K562 (cell line): Measurements from ENCODE around the gene MRPS18B. TPM values are rescaled to one million over a fixed set of nuclear protein-coding genes. Genes with fewer than 3 reads are reported as not detected.

Experiments used
- ATF2 ChIP-seq: sonication (generic); formaldehyde crosslinking; IDR thresholded peaks from 2 replicates; pipeline ENCODE4 v1.8.1; 2022; ENCODE audit warnings: missing genetic modification reagents
- CCNT2 ChIP-seq: IDR thresholded peaks from 2 replicates; pipeline ENCODE4 v1.6.1; 2011; ENCODE audit warnings: borderline replicate concordance, low read depth, mild to moderate bottlenecking, moderate library complexity, mixed read lengths, low read length; ENCODE audit not compliant: insufficient read length; ENCODE audit errors: extremely low read depth
- CLOCK ChIP-seq: fragments of 250-450 bp; sonication (Bioruptor Pico); IDR thresholded peaks from 2 replicates; pipeline ENCODE4 v1.4.0; 2020; ENCODE audit warnings: mild to moderate bottlenecking, moderate library complexity, borderline replicate concordance
- DLX4 ChIP-seq: fragments of 250-450 bp; sonication (Bioruptor Pico); IDR thresholded peaks from 2 replicates; pipeline ENCODE4 v1.6.1; 2021; ENCODE audit warnings: mild to moderate bottlenecking
- ELF4 ChIP-seq: fragments of 450-650 bp; formaldehyde crosslinking; IDR thresholded peaks from 2 replicates; pipeline ENCODE4 v1.4.0; 2022; ENCODE audit warnings: missing genetic modification characterization
- ETS2 ChIP-seq: IDR thresholded peaks from 2 replicates; pipeline ENCODE4 v1.6.1; 2016; ENCODE audit warnings: borderline replicate concordance, missing genetic modification characterization, mild to moderate bottlenecking, moderate library complexity, missing compliant biosample characterization; ENCODE audit not compliant: poor library complexity, severe bottlenecking
- GTF2A2 ChIP-seq: IDR thresholded peaks from 2 replicates; pipeline ENCODE4 v1.6.1; 2016; ENCODE audit warnings: mild to moderate bottlenecking, missing genetic modification characterization, missing compliant biosample characterization
- HDAC1 ChIP-seq, 2 experiments: fragments of 450-650 bp; IDR thresholded peaks; 2 replicates each; pipeline ENCODE4 v1.6.1; 2016 to 2017; ENCODE audit warnings: inconsistent platforms in 1 of 2, mild to moderate bottlenecking in 1 of 2, moderate library complexity in 1 of 2
- HOXB6 ChIP-seq: fragments of 250-450 bp; sonication (Bioruptor Pico); IDR thresholded peaks from 2 replicates; pipeline ENCODE4 v1.5.1; 2022; ENCODE audit warnings: mild to moderate bottlenecking, borderline replicate concordance
- IRF9 ChIP-seq: fragments of 450-650 bp; IDR thresholded peaks from 2 replicates; pipeline ENCODE4 v1.6.1; 2016; ENCODE audit warnings: missing biosample characterization, missing genetic modification characterization
- KAT8 ChIP-seq: fragments of 450-650 bp; IDR thresholded peaks from 2 replicates; pipeline ENCODE4 v1.6.1; 2016; ENCODE audit warnings: low read depth, mild to moderate bottlenecking
- MEIS2 ChIP-seq: fragments of 450-650 bp; IDR thresholded peaks from 2 replicates; pipeline ENCODE4 v1.6.1; 2014; ENCODE audit warnings: mild to moderate bottlenecking; ENCODE audit not compliant: partially characterized antibody
- NR4A1 ChIP-seq, 2 experiments: fragments of 250-450 bp in 1 of 2; fragments of 450-650 bp in 1 of 2; sonication (Bioruptor Pico) in 1 of 2; IDR thresholded peaks; 2 replicates each; pipeline versions ENCODE4 v1.4.0 to v1.6.1; 2016 to 2020; ENCODE audit warnings: mild to moderate bottlenecking in 2 of 2, missing compliant biosample characterization in 1 of 2, missing genetic modification characterization in 1 of 2, moderate library complexity in 1 of 2
- PHB2 ChIP-seq: fragments of 450-650 bp; IDR thresholded peaks from 2 replicates; pipeline ENCODE4 v1.6.1; 2017; ENCODE audit warnings: low read depth
- PHF8 ChIP-seq: fragments of 200-600 bp; sonication (generic); IDR thresholded peaks from 2 replicates; pipeline ENCODE4 v1.6.1; 2012; ENCODE audit warnings: mixed run types, mild to moderate bottlenecking, inconsistent platforms, low read length, moderate library complexity, borderline replicate concordance
- SAFB ChIP-seq: fragments of 200-400 bp; formaldehyde crosslinking; IDR thresholded peaks from 2 replicates; pipeline ENCODE4 v1.6.1; 2017; ENCODE audit warnings: low read depth, low read length, borderline replicate concordance
- SIRT6 ChIP-seq: IDR thresholded peaks from one replicate; pipeline ENCODE4 v1.6.1; 2012; ENCODE audit warnings: low read depth, mild to moderate bottlenecking, control low read depth, inconsistent platforms, low read length, moderate library complexity
- SIX5 ChIP-seq, 2 experiments: IDR thresholded peaks; 2 replicates each; pipeline ENCODE4 v1.6.1; 2011; ENCODE audit warnings: low read length in 2 of 2, borderline replicate concordance in 1 of 2, low read depth in 1 of 2, mild to moderate bottlenecking in 1 of 2, moderate library complexity in 1 of 2; ENCODE audit not compliant: insufficient read depth in 1 of 2
- SRSF1 ChIP-seq: fragments of 200-400 bp; formaldehyde crosslinking; IDR thresholded peaks from 2 replicates; pipeline ENCODE4 v1.6.1; 2017; ENCODE audit warnings: mild to moderate bottlenecking, low read depth, low read length, moderate library complexity
- ZFP30 ChIP-seq: fragments of 250-450 bp; sonication (Bioruptor Pico); IDR thresholded peaks from 2 replicates; pipeline ENCODE4 v1.8.0; 2022; ENCODE audit warnings: moderate library complexity, mild to moderate bottlenecking, inconsistent platforms, borderline replicate concordance
- ZFPM2 ChIP-seq: fragments of 250-450 bp; sonication (Bioruptor Pico); IDR thresholded peaks from 2 replicates; pipeline ENCODE4 v1.5.1; 2022; ENCODE audit warnings: mild to moderate bottlenecking
- ZNF668 ChIP-seq: fragments of 250-450 bp; sonication (Bioruptor Pico); IDR thresholded peaks from 2 replicates; pipeline ENCODE4 v1.8.0; 2022; ENCODE audit warnings: mild to moderate bottlenecking, inconsistent platforms
- polyA plus RNA-seq, 8 experiments: library from polyadenylated mRNA; depleted of rRNA in 4 of 8; stranded (reverse) in 5 of 8; unstranded in 3 of 8; fragments of >200 nt; fragmentation: Nextera tagmentation in 2 of 8; fragmentation: Illumina TruSeq in 1 of 8; extraction: Ambion mirVana in 2 of 8; extraction: Trizol in 1 of 8; gene quantifications; 2 replicates each; pipeline versions ENCODE4 v1.2.1 to v1.2.3, GENCODE V29; 2011 to 2014; ENCODE audit warnings: inconsistent platforms in 1 of 8, missing spikeins in 1 of 8
- total RNA-seq, 7 experiments: library from RNA; depleted of rRNA in 6 of 7; stranded (reverse); fragments of >200 nt in 6 of 7; fragmentation: Illumina TruSeq in 2 of 7; extraction: Trizol in 2 of 7; gene quantifications; 2 replicates each; pipeline versions ENCODE4 v1.2.1 to v1.2.3, GENCODE V29; 2011 to 2021; ENCODE audit warnings: low replicate concordance in 1 of 7

The MRPS18B gene
- total and polyA plus RNA-seq, 9 of the 15 experiments (the other 6 are each of a cell fraction or from before 2014, with no cell fraction given) = 132 to 383 (median 178) TPM

- TF ChIP-seq CLOCK (CRISPR knock-in tag) = no peak
- TF ChIP-seq PHB2 = no peak
- TF ChIP-seq SIRT6 = no peak
- TF ChIP-seq ETS2 (tag) = no peak
- no peak for TF ChIP-seq ZFP30
- no peak for TF ChIP-seq SIX5 (IDR thresholded peaks at IDR 0.05; ENCODE audit: borderline replicate concordance in 1 of 2, insufficient read depth in 1 of 2, low read depth in 1 of 2, low read length in 2 of 2)
- TF ChIP-seq SAFB = no peak
- TF ChIP-seq NR4A1 (CRISPR knock-in tag; IDR thresholded peaks at IDR 0.05) = no peak
- TF ChIP-seq NR4A1 (tag; IDR thresholded peaks at IDR 0.05) = no peak
- no peak for TF ChIP-seq ATF2 (CRISPR knock-in tag)
- no peak for TF ChIP-seq DLX4 (CRISPR knock-in tag)
- TF ChIP-seq PHF8 = peak; percentile 96; the same call in 1 of the 2 replicates
- no peak for TF ChIP-seq SRSF1
- TF ChIP-seq HDAC1 (IDR thresholded peaks at IDR 0.05) = peak in 1 of 2 experiments; percentile 93; a peak in 2 of 4 replicates
- no peak for TF ChIP-seq KAT8
- no peak for TF ChIP-seq ZNF668
- no peak for TF ChIP-seq HOXB6 (CRISPR knock-in tag)
- no peak for TF ChIP-seq MEIS2
- TF ChIP-seq ELF4 (CRISPR knock-in tag) = peak; percentile 58; the same call in 1 of the 2 replicates
- no peak for TF ChIP-seq GTF2A2 (tag)
- no peak for TF ChIP-seq IRF9
- no peak for TF ChIP-seq ZFPM2
- peak; percentile 57 for TF ChIP-seq CCNT2
Measured at GRCh38 chr6:30672445-30673253, 55.0 kb downstream of the MRPS18B start, which contains the start of gene DHX16 (continued).
